CD14-positive monocyte (primary cell): ENCODE data around the gene SDCBP2. TPM values are rescaled to one million over a fixed set of nuclear protein-coding genes. Genes with fewer than 3 reads are reported as not detected.

Experiments
- DNase-seq, 3 donors: peaks; one replicate each; pipeline ENCODE4 v3.0.0-alpha.2; 2011 to 2022
- H2AFZ ChIP-seq: 2 replicates; pipeline ENCODE4 v1.6.0; 2012; ENCODE audit warnings: mild to moderate bottlenecking, low read depth, low read length, inconsistent platforms; ENCODE audit not compliant: insufficient read depth, poor library complexity, severe bottlenecking
- H3K27ac ChIP-seq, 2 donors: 1 replicate in 1 of 2; 2 replicates in 1 of 2; pipeline ENCODE4 v1.5.1; 2012 to 2013; ENCODE audit warnings: low read length in 2 of 2, control low read depth in 1 of 2, inconsistent platforms in 1 of 2, low read depth in 1 of 2, mild to moderate bottlenecking in 1 of 2
- H3K27me3 ChIP-seq, 2 donors: one replicate each; pipeline versions ENCODE4 v1.6.0 to v1.6.1; 2011 to 2013; ENCODE audit warnings: low read length in 2 of 2; ENCODE audit not compliant: control insufficient read depth in 2 of 2, insufficient read depth in 2 of 2
- H3K36me3 ChIP-seq, 2 donors: replicated peaks in 1 of 2; 1 replicate in 1 of 2; 2 replicates in 1 of 2; pipeline versions ENCODE4 v1.5.1 to v1.6.1; 2012 to 2013; ENCODE audit warnings: low read length in 2 of 2, control low read depth in 1 of 2, inconsistent platforms in 1 of 2, mild to moderate bottlenecking in 1 of 2; ENCODE audit not compliant: insufficient read depth in 2 of 2, control insufficient read depth in 1 of 2
- H3K4me1 ChIP-seq, 2 donors: 1 replicate in 1 of 2; 2 replicates in 1 of 2; pipeline versions ENCODE4 v1.5.1 to v1.6.1; 2012 to 2013; ENCODE audit warnings: low read length in 2 of 2, control low read depth in 1 of 2, inconsistent platforms in 1 of 2, mild to moderate bottlenecking in 1 of 2, moderate library complexity in 1 of 2; ENCODE audit not compliant: insufficient read depth in 2 of 2, control insufficient read depth in 1 of 2
- H3K4me2 ChIP-seq: replicated peaks from 2 replicates; pipeline ENCODE3; 2012; ENCODE audit warnings: low read length, moderate library complexity, mild to moderate bottlenecking; ENCODE audit not compliant: poor library complexity, severe bottlenecking; ENCODE audit errors: extremely low read depth
- H3K4me3 ChIP-seq, 3 experiments: fragments of 200-600 bp in 1 of 3; sonication (generic) in 1 of 3; replicated peaks in 1 of 3; 1 replicate in 2 of 3; 2 replicates in 1 of 3; pipeline ENCODE4 v1.5.1; 2011 to 2013; ENCODE audit warnings: low read length in 3 of 3, mild to moderate bottlenecking in 3 of 3, control low read depth in 2 of 3, low read depth in 2 of 3, inconsistent platforms in 1 of 3, moderate library complexity in 1 of 3
- H3K79me2 ChIP-seq: 2 replicates; pipeline ENCODE4 v1.6.0; 2012; ENCODE audit warnings: mild to moderate bottlenecking, control low read depth, inconsistent platforms, low read length, moderate library complexity; ENCODE audit not compliant: insufficient read depth
- H3K9ac ChIP-seq: 2 replicates; pipeline ENCODE4 v1.6.0; 2017; ENCODE audit warnings: low read length, mild to moderate bottlenecking; ENCODE audit not compliant: insufficient read depth, poor library complexity, severe bottlenecking
- H3K9me3 ChIP-seq, 2 donors: replicated peaks in 1 of 2; 1 replicate in 1 of 2; 2 replicates in 1 of 2; pipeline versions ENCODE4 v1.5.1 to v1.6.1; 2012 to 2013; ENCODE audit warnings: low read length in 2 of 2, control low read depth in 1 of 2; ENCODE audit not compliant: control insufficient read depth in 1 of 2, insufficient read depth in 1 of 2
- H4K20me1 ChIP-seq: 2 replicates; pipeline ENCODE4 v1.6.0; 2012; ENCODE audit warnings: mild to moderate bottlenecking, low read length, control low read depth, moderate library complexity; ENCODE audit not compliant: insufficient read depth
- H3K27ac Mint-ChIP-seq, 7 donors: one replicate each; pipeline ENCODE4 v1.8.0; 2020; ENCODE audit warnings: mild to moderate bottlenecking in 7 of 7, mixed read lengths in 7 of 7, moderate library complexity in 6 of 7, inconsistent platforms in 2 of 7
- H3K27me3 Mint-ChIP-seq, 3 donors: one replicate each; pipeline ENCODE4 v1.8.0; 2021 to 2022; ENCODE audit warnings: low read depth in 3 of 3, mild to moderate bottlenecking in 3 of 3, mixed read lengths in 3 of 3, moderate library complexity in 3 of 3, inconsistent platforms in 1 of 3
- H3K36me3 Mint-ChIP-seq, 2 donors: one replicate each; pipeline ENCODE4 v1.8.0; 2020; ENCODE audit warnings: mixed read lengths in 2 of 2, inconsistent platforms in 1 of 2, mild to moderate bottlenecking in 1 of 2
- H3K4me1 Mint-ChIP-seq: one replicate; pipeline ENCODE4 v1.8.0; 2020; ENCODE audit warnings: mild to moderate bottlenecking, mixed read lengths
- H3K4me3 Mint-ChIP-seq, 2 donors: one replicate each; pipeline ENCODE4 v1.8.0; 2020; ENCODE audit warnings: mild to moderate bottlenecking in 2 of 2, mixed read lengths in 2 of 2, moderate library complexity in 1 of 2
- H3K9me3 Mint-ChIP-seq, 7 donors: one replicate each; pipeline ENCODE4 v1.8.0; 2020 to 2022; ENCODE audit warnings: mixed read lengths in 7 of 7, mild to moderate bottlenecking in 6 of 7, moderate library complexity in 6 of 7, inconsistent platforms in 2 of 7
- CTCF ChIP-seq: fragments of 200-600 bp; IDR thresholded peaks from one replicate; pipeline ENCODE4 v1.8.0; 2022; ENCODE audit warnings: antibody characterized with exemption, mild to moderate bottlenecking
- WGBS: methylation state at CpG from one replicate; pipeline ENCODE4 v1.1.5; 2013; ENCODE audit warnings: missing lambda C conversion rate; ENCODE audit not compliant: insufficient coverage; 5-methylcytosine and 5-hydroxymethylcytosine counted together
- intact Hi-C, 2 donors: fragments of 100-400 bp; cut with micrococcal nuclease; formaldehyde crosslinking; loops; one replicate each; pipeline versions ENCODE4 v1.15.0 to v1.15.1; 2023
- polyA plus RNA-seq, 3 donors: library from polyadenylated mRNA; depleted of rRNA in 1 of 3; unstranded in 2 of 3; stranded (reverse) in 1 of 3; fragments of 300-500 nt in 2 of 3; fragments of >200 nt in 1 of 3; fragmentation: Illumina TruSeq in 2 of 3; gene quantifications; 1 replicate in 2 of 3; 2 replicates in 1 of 3; pipeline ENCODE4 v1.2.3, GENCODE V29; 2012 to 2021

SDCBP2 gene
- polyA plus RNA-seq, 3 donors: 0.69 to 1.0 (median 0.71) TPM

- Histone ChIP-seq H3K4me1 (peaks cover 15 to 27% of the 10 kb centered on the region in 2 donors), H2AFZ (no peak overlapping the region), H3K27ac (no peak overlapping the region), H3K36me3 (no peaks in the 10 kb centered on the region), H3K79me2 (peaks cover 47% of the 10 kb centered on the region), H4K20me1 (peaks cover 29% of the 10 kb centered on the region), H3K9ac (no peak overlapping the region), H3K4me2 (no peak overlapping the region), H3K27me3 (no peaks in the 10 kb centered on the region), H3K9me3 (no peaks in the 10 kb centered on the region), H3K4me3 (no peak overlapping the region)
- DNase-seq: no peak
- no peak for TF ChIP-seq CTCF
- Mint-ChIP-seq H3K4me1 (peaks cover 31% of the 10 kb centered on the region), H3K27me3 (no peaks in the 10 kb centered on the region), H3K9me3 (peaks cover 0 to 2% (median 0%) of the 10 kb centered on the region in 7 donors), H3K4me3 (no peak overlapping the region), H3K36me3 (peaks cover 22 to 28% of the 10 kb centered on the region in 2 donors), H3K27ac (peak overlapping the region in 2 of 7 donors; percentile 49 to 51)
- intact Hi-C loops: loop anchor here in 1 of 2 donors (10.0 kb wide), 1 partner anchor 1135 kb away; no protein-coding TSS in a partner anchor
- WGBS: 97% methylated on average over 5 of the region's 6 CpGs
Observed at GRCh38 chr20:1330075-1330830, 1.3 kb upstream of the SDCBP2 start.

GRCh38 chr20:1327827-1328679, 886 bp downstream of the SDCBP2 start:
- Histone ChIP-seq H3K9ac (no peak overlapping the region), H2AFZ (no peak overlapping the region), H3K4me3 (no peak overlapping the region), H3K27ac (peak overlapping the region in 1 of 2 donors; percentile 40), H3K4me2 (no peak overlapping the region), H4K20me1 (peaks cover 13% of the 10 kb centered on the region), H3K36me3 (no peaks in the 10 kb centered on the region), H3K27me3 (no peaks in the 10 kb centered on the region), H3K79me2 (peaks cover 47% of the 10 kb centered on the region), H3K4me1 (peaks cover 16 to 30% of the 10 kb centered on the region in 2 donors), H3K9me3 (no peaks in the 10 kb centered on the region)
- no peak for DNase-seq
- intact Hi-C loops: loop anchor here (5.0 kb wide), 1 partner anchor 49 kb away; no protein-coding TSS in a partner anchor
- peaks cover 0 to 2% (median 0%) of the 10 kb centered on the region in 7 donors for H3K9me3 Mint-ChIP-seq
- no peak overlapping the region for H3K4me3 Mint-ChIP-seq
- peak overlapping the region in 6 of 7 donors; percentile 14 to 82 (median 58) for H3K27ac Mint-ChIP-seq
- peaks cover 26% of the 10 kb centered on the region for H3K4me1 Mint-ChIP-seq
- TF ChIP-seq CTCF: no peak
- no peaks in the 10 kb centered on the region for H3K27me3 Mint-ChIP-seq
- WGBS: 98% methylated on average over 7 of the region's 7 CpGs
- peaks cover 19 to 23% of the 10 kb centered on the region in 2 donors for H3K36me3 Mint-ChIP-seq
